ENCODE data around the gene SSNA1.
A peak's percentile ranks its signal among the peaks of the same experiment; 100 is the strongest.

SSNA1 gene

DNA sequence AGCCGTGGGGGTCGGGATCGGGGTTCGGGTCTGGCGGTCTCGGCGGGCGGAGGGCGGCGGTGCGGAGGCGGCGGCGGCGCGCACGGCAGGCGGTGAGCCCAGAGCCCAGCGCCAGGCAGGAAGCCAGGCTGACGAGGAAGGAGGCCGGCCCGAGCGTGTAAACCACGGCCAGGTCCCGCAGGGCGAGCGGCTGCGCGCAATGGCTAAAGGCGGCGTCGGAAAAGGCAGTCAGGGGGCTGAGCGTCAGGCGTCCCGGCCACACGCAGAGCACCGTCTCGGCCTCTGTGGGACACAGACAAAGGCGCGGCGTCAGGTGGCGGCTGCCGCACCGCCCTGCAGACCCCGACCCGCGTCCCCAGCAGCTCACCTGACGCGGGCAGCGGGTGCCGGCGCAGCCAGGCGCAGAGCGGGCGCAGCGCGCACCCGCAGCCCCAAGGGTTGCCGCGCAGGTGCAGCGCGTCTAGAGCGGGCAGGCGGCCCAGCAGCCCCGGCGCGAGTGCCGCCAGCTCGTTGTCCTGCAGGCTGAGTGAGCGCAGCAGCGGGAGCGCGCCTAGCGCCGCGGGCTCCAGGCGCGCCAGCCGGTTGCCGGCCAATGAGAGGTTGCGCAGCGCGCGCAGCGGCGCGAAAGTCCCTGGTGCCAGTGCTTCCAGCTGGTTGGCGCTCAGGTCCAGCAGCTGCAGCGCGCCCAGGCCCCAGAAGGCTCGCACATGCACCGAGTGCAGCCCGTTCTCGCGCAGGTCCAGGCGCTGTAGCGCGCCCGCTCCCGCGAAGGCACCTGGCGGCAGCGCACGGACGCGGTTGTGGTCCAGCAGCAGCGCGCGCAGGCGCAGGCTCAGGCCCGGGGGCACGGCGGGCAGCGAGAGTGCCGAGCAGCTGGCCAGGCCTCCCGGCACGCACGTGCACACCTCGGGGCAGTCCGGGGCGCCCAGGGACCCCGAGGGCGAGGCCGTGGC lies 19.3 kb upstream of the SSNA1 start:
- peak; percentile 74 for DNase-seq

DNA sequence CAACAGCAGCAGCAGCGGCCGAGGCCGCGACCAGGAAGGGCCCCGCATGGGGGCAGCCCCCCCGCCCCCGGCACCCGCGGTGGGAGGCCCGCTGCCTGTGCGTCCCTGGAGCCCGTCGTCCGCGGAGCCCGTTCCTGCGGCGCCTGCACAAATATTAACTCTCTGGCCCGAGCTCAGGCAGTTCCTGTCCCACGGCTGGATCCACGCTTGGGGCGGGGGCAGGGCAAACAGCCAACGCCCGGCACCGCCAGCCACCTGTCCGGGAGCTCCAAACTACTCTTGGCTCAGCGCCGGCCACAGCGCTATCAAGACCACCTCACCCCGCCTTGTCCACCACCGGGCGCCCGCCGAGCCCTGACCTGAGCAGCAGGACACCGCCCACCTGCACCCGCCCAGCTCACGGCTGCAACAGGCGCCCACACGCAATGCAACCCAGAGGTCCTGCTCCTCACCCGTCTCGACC lies 18.5 kb upstream of the SSNA1 start, which contains the start of gene LRRC26:
TSS of gene LRRC26 (minus strand) at position 156 of the 463 bp plus-strand sequence. CDS start at position 48, 108 bp downstream.
- DNase-seq, result no peak

DNA sequence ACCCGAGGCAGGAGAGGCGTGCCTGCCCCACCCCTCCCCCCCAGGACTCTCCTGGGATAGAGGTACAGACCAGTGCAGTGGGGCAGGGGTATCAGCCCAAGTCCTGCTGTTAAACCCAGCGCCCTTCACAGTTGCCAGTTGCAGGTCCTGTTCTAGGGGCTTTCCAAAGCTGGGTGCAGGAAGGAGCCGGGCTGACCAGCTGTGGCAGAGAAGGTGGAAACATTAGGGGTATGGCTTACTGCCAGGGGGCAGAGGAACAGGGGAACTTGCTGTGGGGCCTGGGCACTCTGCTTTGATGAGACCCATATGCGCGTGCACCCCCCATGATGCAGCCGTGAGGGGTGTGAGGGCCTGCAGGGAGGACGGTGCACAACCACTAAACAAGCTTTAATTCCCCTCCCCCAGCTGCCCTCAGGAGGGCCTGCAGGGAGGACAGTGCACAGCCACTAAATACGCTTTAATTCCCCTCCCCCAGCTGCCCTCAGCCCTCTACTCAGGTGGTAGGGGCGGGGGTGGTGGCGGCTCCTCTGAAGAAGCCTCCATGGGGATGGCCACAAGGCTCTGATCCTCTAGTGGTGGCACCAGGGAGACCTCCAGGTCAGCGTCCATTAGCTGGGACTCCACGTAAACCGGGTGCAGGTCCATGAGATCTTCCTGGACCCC lies 17.9 kb upstream of the SSNA1 start:
- no peak for DNase-seq

DNA sequence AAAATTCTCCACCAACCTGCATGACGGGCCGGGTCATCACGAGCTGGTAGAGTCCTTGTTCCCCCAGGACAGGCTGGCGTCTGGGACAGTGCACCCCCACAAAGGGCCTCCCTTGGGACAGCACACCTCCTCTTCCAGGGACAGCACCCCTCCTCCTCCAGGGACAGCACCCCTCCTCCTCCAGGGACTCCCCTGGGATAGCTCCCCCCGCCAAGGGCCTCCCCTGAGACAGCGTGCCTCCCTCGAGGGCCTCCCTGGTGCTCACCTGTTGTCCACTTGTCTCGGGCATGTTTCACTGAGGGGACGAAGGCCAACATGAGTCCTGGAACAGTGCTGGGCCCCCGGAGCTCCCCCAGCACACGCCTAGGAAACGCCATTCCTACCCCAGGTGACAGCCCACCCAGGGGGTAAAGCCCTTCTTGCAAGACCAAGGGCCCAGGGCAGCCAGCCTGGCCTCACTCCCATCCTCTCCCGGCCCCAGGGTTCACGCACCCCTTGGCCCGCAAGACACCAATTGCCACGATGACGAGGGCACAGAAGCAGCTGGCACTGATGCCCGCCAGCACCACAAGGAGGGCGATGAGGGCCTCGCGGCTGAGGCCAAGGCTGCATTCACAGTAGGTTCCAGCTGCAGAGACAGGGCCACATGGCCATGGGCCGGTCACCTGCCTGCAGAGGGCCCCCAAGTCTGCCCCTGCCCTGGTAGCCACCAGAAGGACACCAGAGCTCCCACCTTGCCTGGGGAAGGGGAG lies 17.2 kb upstream of the SSNA1 start:
- no peak for DNase-seq

DNA sequence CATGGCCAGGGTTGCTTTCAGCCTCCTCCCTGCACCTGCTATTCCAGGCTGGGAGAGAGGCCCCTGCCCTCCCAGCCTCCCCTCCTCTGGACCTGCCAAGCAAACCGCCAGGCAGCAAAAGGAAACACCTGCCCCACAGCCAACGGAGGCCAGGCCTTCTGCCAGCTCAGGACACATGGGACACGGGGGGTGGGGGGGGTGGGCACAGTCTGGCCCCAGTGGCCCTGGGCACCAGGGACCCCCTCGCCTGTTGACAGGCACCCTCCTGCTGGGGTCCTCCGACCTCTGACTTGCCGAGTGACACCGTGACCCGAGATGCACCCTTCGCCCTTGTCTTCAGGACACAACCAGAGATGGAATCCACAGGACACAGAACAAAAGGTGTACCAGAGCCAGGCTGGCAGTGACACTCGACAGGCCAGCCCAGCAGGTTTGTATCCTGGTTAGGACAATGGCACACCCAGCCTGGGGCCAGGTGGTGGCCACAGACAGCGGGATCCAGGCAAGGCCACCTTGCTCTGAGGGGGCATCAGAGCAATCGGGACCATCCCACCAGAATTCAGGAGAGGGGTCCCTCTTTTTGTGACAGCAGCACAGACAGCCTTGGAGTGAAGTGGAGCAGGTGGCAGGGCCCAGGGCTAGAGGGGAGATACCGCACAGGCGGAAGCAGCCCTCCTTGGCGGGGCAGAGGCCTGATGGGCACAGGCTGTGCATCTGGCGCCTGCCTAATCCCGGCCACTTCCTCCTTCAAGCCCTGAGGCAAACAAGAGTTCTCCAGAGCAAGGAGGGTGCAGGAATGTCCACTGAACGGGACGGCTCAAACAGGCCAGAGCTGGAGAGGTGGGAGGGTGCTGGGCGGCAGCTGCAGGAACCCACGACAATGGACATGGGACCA lies 15.3 kb upstream of the SSNA1 start:
- no peak for DNase-seq

DNA sequence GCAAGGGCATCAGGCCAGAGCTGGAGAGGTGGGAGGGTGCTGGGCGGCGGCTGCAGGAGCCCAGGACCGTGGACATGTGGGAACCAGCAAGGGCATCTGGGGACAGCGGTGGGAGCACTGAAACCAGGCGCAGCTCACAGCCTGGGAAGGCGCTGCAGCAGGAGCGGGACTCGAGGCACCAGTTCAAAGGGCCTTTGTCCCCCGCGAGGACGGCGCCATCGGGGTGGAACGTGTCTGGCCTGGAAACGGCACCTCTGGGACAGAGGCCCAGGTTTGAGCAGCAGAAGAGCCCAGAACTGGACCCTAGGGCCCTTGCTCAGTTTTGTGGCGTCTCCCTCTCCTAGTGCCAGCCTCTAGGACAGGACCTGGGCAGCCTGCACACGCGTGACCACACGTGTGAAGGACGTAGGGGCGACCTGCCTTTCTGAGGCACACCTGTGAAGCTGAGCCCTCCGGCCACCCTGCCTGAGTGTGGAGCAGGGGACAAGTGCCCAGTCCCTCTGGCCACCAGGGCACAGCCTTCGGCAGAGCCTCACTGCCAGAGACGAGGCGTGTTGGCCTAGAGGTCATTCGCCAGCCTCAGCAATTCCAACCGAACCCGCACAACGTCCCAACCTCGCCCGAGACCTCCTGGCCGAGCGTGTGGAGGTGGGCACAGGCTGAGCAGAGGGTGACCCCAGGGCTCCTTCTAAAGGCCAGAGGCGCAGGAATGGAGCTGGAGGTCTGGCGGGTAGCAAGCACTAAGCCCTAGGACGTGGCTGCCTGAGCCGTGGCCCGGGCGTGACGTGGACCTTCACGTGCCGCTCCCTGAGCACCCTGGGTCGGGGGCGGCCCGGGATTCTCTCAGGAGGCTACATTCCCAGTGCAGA lies 14.4 kb upstream of the SSNA1 start:
- DNase-seq, result no peak

DNA sequence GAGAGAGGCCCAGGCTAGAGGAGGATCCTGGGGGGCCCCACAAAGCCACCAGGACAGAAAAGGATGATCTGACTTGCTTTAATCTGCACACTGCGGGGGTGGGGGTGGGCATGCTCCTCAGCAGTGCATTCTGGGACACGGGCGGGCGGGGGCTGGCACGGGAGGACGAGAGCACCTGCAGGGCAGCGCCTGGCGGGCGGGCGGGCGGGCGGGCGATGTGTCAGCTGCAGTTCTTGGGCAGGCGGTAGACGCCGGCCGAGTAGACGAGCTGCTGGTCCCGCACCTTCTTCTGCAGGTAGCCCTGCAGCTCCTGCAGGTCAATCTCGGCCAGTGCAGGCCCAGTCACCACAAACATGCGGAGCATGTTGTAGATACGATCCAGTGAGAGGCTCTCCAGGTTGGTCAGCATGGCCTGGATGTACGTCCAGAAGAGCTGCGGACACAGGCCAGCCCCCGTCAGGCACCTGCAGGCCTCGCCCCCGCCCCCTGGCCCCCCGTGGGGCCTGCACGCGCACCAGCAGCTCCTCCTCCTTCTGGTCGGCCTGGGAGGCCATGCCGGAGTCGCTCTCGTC lies 13.7 kb upstream of the SSNA1 start:
- peak; percentile 29 for DNase-seq

DNA sequence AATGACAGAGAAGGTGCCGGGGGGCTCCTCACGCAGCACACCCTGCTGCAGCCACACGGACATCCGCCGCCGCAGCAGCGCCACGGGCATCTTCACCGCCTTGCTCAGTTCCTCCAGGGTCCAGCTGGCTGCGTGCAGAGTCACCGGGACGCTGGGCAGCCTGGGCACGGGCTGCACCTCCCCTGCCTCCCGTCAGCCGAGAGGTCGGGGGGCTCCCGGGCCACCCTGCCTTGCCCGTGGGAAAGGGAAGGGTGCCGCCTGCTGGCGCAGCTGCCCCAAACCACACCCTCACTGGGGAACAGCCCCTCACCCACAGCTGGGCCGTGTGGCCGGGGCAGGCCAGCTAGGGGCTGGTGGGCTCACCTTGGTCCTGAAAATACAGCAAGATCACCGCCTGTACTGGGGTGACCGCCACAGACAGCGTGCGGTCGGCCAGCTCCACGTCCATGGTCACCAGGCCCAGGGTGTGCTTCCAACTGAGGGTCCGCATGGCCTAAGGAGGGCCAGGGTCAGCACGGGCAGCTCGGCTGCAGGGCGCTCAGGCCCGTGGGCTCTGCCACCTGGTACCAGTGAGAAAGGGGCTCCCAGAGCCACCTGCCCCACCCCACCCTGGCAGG lies 13.0 kb upstream of the SSNA1 start:
- no peak for DNase-seq

DNA sequence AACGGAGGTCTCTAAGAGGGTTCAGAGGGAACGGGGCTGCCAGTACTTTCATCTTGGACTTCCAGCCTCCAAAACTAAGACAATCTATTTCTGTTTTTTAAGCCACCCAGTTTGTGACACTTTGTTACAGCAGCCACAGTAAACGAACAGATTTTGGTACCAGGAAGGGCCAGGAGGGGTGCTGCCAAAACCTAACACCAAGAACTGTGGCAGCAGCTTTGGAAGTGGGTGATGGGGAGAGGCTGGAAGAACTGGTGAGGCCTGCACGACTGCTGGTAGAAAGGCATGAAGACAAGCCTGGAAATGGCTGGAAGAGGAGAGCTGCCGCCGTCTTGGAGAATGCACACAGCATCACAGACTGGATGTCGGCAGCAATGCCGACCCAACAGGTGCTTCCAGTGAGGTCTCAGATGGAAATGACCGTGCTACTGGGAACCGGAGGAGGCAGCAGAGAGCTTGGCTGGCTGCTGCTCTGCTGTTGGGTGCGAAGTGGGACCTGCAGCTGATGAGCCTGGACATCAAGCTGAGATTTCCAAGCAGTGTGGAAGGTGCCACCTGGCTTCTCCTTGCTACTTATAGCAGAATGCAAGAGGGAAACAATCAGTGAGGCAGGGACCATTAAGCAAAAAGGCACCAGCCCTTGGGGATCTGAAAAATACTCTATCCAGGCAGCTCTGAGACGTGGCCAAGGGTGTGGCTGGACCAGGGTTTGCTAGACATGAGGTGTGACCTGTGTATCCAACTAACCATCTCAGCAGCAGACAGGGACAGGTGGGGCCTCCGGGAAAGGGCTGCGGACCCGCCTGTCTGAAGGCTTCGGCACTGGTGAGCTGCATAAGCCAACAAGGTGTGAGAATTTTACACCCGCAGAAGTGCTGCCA lies 11.9 kb upstream of the SSNA1 start:
- peak; percentile 17 for DNase-seq

DNA sequence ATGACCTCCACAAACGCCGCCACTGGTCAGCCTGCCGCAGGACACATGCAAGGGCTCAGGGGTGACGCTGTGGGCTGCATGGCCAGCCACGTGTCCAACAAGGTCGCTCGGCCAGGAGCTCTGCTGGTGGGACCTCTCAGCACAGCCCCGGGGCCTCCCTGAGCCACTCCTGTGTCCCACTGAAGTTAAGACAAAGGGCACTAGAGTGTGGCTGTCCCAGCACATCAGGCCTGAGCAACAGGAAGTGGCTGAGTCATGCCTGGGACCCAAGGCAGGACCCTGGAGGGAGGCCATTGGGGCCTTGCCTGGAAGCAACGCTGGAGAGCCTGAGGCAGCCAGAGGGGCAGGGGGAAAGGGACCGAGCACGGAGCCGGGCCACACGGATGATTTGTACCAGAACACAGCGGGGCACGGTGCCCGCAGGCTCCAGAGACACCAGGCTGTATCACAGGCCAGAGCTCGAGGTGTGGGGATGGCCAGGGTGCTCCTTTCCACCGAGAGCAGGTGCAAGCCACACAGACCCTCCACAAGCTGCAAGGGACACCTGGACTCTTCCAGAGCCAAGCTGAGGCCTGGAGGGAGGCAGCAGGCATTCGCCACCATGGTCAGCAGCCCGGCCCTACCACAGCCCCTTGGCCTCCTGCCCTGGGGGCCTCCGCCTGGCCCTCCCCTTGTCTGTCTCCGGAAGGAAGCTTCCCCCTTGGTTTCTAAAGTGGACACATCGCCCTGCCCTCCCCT lies 10.1 kb upstream of the SSNA1 start:
- no peak for DNase-seq

DNA sequence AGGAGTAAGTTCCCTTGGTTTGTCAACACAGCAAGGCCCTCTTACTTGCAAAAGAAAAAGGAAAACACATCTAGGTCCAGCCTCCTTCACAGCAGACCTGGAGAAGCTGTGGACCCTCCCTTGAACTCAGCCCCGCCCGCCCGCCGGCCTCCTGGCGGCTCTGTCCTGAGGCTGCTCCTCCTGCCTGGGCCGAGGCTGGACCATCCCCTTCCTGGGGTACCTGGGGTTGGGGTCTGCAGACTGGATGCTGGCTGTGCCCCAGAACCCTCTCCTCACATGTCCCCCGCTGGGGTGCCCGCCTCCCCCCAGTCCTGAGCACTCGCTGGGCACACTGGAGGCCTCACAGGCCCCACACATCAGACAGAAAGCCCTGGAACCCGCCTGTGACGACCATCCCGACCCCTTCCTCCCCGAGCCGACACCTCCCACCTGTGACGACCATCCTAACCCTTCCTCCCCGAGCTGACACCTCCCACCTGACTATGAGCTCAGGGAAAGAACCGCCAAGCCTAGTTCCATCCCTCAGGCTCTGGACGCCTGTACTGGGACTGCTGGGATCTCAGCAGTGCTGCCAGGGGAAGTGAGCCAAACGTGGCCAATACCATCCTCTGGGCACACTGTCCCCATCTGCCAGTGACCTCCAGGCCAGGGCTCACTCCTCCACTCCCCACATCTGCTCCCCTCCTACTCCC lies 9.4 kb upstream of the SSNA1 start:
- DNase-seq, result no peak

DNA sequence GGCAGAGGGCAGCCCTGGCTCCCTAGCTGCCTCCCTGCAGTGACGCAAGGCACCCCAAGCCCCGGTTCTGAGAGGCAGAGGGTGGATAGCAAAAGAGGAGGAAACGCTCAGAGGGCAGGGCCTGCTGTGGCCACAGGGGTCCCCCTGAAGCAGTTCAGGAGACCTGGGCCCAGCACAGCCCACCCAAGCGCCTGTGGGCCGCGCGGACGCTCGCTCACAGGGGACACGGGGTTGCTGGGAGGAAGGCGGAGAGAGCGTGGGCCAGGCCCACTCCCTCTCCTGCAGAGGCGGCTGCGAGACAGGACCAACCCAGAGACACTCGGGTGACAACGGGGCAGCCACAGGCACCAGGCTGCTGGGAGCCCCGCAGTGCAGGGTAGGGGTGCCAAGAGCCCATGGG lies 8.7 kb upstream of the SSNA1 start:
- no peak for DNase-seq

DNA sequence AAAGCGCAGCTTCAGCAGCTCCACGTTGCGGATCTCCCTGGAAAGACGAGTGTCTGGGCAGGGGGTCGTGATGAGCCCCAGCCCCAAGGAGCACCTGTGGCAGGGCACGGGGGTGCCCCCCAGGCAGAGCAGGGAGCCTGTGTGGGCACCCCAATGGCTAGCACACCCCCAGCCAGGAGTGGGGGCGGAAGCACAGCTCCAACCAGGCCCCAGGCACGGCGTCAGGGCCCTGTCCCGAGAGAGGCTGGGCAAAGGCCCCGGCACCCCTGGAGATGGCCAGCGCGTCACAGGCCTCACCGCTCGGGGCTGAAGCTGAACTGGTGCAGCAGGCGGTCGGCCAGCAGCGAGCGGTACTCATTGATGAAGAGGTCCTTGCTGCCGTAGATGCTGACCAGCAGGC lies 8.0 kb upstream of the SSNA1 start:
- no peak for DNase-seq

DNA sequence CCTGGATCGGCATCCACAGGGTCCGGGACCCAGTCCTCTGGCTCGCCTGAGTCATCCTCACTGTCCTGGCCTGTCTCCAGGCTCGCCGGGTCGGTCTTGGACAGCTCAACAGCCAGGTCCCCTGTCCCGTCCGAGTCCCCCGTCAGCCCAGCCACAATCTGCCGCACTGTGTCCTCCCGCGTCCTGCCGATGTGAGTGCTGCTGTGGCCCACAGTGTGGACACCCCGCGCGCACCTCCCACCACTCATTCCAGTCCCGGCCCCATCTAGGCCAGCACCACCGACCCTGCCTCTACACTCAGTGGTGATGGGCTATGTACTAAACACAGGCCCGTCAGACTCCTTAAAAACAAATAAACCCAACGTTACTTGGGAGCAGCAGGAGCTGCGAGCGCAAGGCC lies 6.8 kb upstream of the SSNA1 start:
- no peak for DNase-seq

DNA sequence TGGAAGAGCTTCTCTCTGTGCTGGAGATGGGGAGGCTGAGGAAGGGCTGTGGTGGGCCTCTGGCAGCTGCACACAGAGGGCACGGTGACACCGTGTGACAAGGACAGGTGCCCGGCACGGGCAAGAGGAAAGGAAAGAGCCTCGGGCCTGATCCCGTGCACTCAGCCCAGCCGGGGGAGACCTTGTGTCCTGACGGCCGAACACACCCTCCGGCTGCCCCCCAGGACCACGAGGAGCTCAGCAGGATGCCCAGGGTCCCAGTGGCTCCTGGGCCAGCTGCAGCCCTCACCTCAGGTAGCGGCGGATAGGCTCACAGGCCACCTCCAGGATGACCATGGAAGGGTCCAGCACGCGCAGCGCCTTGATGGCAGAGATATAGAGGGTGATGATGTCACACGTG lies 5.6 kb upstream of the SSNA1 start:
- DNase-seq, result no peak

DNA sequence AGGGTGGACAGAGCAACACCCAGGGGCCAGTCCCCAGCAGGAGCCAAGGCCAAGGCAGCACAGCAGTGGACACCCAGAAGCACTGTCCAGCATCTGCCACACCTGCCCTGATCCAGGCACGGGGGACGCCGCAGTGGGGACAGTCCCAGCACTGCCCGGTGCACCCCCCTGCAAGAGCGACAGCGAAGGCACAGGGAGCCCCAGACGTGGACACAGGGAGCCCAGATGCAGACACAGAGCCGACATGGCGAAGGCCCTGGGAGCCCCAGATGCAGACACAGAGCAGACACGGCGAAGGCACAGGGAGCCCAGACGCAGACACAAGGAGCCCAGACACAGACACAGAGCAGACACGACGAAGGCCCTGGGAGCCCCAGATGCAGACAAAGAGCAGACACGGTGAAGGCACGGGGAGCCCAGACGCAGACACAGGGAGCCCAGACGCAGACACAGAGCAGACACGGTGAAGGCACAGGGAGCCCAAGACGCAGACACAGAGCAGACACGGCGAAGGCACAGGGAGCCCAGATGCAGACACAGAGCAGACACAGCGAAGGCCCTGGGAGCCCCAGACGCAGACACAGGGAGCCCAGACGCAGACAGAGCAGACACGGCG lies 4.4 kb upstream of the SSNA1 start:
- DNase-seq, result no peak

DNA sequence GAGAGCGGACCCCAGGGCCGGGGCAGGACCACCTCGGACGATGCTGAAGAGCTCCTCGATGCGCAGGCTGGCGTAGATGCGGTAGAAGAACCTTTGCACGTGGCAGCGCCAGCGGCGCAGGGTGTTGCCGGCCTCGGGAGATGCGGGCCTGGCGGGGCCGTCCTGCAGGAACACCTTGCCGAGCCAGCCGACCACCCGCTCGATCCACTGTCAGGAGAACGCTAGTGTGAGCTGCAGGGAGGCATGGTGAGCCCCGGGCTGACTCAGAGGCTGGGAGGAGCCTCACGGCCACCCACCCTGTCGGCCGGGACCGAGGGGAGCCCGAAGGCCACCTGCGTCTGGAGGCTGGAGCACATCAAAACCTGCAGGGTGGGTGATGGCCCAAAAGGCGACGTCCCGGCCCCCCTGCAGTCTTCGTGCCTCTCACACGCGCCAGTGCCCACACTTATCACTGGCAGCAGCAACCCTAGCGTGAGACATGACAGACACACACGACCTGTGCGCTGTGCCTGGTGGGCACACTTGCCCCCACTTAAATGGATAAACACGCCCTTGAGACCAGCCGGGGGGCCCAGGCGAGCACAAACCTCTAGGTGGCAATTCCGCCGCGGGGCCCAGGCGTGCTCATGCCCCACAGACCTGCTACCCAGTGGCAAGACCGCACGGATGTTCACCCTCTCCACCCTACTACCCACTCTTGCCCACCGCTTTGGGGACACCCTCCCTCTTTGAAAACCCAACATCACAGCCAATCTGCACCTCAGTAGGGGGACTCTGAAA lies 3.4 kb upstream of the SSNA1 start:
- no peak for DNase-seq
